ENCODE data around the gene GNAQ.

DNA sequence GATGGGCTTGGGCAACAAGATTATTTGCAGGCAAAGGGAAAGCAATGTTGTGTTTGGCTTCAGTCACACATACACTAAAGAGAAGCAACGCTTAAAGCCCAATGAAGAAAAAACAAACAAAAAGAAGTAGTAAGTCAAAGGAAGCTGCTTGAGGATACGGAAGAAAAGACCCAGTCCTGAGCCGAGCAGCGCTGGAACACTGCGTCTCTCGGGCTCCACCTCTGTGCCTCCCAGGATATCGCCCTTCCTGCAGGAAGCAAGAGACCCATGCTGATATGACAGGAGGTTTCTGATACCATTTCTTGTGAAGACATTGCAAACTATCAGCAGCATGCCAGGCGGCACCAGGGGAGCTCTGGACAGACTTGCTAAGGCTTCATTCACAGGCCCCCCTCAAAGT lies 9.9 kb downstream of the GNAQ start:
- TF ChIP-seq, protein P1, sequence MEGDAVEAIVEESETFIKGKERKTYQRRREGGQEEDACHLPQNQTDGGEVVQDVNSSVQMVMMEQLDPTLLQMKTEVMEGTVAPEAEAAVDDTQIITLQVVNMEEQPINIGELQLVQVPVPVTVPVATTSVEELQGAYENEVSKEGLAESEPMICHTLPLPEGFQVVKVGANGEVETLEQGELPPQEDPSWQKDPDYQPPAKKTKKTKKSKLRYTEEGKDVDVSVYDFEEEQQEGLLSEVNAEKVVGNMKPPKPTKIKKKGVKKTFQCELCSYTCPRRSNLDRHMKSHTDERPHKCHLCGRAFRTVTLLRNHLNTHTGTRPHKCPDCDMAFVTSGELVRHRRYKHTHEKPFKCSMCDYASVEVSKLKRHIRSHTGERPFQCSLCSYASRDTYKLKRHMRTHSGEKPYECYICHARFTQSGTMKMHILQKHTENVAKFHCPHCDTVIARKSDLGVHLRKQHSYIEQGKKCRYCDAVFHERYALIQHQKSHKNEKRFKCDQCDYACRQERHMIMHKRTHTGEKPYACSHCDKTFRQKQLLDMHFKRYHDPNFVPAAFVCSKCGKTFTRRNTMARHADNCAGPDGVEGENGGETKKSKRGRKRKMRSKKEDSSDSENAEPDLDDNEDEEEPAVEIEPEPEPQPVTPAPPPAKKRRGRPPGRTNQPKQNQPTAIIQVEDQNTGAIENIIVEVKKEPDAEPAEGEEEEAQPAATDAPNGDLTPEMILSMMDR (IDR thresholded peaks at IDR 0.05; ENCODE audit: low read depth, low read length, missing input control), result no peak
- TF ChIP-seq NR2F2 (IDR thresholded peaks at IDR 0.05), result no peak
- no peak for TF ChIP-seq MAX (IDR thresholded peaks at IDR 0.05)
- TF ChIP-seq, protein P2, sequence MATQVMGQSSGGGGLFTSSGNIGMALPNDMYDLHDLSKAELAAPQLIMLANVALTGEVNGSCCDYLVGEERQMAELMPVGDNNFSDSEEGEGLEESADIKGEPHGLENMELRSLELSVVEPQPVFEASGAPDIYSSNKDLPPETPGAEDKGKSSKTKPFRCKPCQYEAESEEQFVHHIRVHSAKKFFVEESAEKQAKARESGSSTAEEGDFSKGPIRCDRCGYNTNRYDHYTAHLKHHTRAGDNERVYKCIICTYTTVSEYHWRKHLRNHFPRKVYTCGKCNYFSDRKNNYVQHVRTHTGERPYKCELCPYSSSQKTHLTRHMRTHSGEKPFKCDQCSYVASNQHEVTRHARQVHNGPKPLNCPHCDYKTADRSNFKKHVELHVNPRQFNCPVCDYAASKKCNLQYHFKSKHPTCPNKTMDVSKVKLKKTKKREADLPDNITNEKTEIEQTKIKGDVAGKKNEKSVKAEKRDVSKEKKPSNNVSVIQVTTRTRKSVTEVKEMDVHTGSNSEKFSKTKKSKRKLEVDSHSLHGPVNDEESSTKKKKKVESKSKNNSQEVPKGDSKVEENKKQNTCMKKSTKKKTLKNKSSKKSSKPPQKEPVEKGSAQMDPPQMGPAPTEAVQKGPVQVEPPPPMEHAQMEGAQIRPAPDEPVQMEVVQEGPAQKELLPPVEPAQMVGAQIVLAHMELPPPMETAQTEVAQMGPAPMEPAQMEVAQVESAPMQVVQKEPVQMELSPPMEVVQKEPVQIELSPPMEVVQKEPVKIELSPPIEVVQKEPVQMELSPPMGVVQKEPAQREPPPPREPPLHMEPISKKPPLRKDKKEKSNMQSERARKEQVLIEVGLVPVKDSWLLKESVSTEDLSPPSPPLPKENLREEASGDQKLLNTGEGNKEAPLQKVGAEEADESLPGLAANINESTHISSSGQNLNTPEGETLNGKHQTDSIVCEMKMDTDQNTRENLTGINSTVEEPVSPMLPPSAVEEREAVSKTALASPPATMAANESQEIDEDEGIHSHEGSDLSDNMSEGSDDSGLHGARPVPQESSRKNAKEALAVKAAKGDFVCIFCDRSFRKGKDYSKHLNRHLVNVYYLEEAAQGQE (IDR thresholded peaks at IDR 0.05), result no peak
